AG10803 (cell line): Measurements from ENCODE around the gene VEZT.
A peak's percentile ranks its signal among the peaks of the same experiment; 100 is the strongest.

Source experiments
- DNase-seq: peaks from one replicate; pipeline ENCODE4 v3.0.0; 2010; ENCODE audit warnings: low read depth
- H3K4me3 ChIP-seq: 2 replicates; pipeline ENCODE4 v1.5.1; 2011; ENCODE audit warnings: mild to moderate bottlenecking, low read length, control low read depth
- TF ChIP-seq, protein P1 (sequence below): conservative IDR thresholded peaks from 2 replicates; pipeline ENCODE4 v1.5.1; 2011; ENCODE audit warnings: mild to moderate bottlenecking, low read length, control low read depth, inconsistent platforms

The VEZT gene, protein sequence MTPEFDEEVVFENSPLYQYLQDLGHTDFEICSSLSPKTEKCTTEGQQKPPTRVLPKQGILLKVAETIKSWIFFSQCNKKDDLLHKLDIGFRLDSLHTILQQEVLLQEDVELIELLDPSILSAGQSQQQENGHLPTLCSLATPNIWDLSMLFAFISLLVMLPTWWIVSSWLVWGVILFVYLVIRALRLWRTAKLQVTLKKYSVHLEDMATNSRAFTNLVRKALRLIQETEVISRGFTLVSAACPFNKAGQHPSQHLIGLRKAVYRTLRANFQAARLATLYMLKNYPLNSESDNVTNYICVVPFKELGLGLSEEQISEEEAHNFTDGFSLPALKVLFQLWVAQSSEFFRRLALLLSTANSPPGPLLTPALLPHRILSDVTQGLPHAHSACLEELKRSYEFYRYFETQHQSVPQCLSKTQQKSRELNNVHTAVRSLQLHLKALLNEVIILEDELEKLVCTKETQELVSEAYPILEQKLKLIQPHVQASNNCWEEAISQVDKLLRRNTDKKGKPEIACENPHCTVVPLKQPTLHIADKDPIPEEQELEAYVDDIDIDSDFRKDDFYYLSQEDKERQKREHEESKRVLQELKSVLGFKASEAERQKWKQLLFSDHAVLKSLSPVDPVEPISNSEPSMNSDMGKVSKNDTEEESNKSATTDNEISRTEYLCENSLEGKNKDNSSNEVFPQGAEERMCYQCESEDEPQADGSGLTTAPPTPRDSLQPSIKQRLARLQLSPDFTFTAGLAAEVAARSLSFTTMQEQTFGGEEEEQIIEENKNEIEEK

DNA sequence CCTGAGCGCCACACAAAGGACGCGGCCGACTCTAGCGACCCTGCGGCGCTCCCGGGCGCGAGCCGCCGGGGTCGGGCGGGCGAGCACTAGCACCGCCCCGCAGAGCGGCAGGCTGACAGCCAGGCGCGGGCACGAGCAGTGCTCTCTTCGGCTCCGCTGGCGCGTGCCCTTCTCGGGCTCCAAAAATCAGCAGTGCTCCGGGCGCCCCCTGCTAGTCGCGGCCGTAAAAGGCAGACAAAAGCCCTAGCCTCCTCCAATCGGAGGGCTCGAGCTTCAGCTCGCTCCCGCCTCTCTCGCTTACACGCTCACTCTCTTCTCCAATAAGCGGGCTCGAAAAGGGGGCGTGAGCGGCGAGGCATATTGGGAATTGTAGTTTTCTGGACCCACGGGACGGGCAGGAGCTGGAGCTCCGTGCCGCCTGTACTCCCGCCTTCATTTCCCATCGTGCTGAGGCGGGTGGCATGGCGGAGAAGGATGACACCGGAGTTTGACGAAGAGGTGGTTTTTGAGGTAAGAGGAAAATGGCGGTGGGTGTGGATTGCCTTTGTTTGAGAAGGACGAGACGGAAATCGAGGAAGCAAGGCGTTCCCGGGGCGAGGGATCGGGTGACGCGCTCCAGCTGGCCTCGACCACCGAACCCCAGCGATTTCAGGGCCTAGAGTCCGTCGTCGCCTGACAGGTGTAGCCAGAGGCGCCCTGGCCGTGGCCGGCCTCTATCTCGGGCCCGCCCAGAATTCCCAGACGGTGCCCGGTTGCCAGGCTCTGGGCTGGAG, at the start of gene VEZT, which contains the start of gene FGD6:
VEZT (plus strand) TSS at position 431 of the 773 bp plus-strand sequence; CDS start at position 475, 44 bp downstream.
FGD6 (minus strand) TSS at position 91 of the 773 bp plus-strand sequence. CDS start 227 bp downstream, outside the sequence.
- TF ChIP-seq, protein P1, sequence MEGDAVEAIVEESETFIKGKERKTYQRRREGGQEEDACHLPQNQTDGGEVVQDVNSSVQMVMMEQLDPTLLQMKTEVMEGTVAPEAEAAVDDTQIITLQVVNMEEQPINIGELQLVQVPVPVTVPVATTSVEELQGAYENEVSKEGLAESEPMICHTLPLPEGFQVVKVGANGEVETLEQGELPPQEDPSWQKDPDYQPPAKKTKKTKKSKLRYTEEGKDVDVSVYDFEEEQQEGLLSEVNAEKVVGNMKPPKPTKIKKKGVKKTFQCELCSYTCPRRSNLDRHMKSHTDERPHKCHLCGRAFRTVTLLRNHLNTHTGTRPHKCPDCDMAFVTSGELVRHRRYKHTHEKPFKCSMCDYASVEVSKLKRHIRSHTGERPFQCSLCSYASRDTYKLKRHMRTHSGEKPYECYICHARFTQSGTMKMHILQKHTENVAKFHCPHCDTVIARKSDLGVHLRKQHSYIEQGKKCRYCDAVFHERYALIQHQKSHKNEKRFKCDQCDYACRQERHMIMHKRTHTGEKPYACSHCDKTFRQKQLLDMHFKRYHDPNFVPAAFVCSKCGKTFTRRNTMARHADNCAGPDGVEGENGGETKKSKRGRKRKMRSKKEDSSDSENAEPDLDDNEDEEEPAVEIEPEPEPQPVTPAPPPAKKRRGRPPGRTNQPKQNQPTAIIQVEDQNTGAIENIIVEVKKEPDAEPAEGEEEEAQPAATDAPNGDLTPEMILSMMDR: peak; percentile 58
- DNase-seq: peak; percentile 99
- peak within 1 kb of the TSS; percentile 93 for H3K4me3 ChIP-seq

DNA sequence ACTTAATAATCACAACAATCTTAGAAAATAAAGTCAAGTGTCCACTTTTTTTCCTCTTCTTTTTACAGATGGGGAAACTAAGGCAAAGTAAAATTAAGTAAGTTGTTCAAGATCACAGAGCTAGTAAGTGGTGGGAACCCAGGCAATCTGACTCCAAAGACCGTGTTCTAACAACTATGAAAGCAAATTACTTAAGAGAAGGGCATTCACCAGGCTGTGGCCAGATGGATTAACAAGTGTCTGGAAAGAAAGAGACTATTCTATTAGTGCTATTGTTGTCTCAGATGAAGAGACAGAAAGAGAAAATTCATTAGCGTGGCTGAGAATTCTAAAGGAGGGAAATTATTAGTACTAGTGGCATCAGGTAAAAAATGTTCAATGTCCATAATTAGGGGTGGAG, 48.9 kb upstream of the VEZT start:
- no peak overlapping the region for H3K4me3 ChIP-seq
- no peak for DNase-seq
- TF ChIP-seq, protein P1: no peak

DNA sequence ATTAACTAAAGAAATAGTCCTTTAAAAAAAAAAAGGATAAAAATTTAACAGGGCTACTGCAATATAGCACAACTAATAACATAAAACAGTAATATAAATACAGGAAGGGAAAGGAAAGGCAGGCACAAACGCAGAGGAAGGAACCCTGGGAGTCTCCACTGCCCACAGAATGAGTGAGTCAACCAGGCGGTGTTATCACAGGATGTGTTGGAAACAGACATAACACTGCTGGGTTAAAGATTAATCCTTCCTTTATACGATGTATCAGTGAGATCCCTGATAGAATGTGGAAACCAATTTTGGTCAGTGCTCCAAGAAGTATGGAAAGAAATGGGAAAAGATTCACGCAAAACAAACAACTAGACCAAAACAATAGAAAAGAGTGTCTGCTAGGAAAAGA, 48.2 kb upstream of the VEZT start:
- DNase-seq: peak; percentile 47
- no peak overlapping the region for H3K4me3 ChIP-seq
- TF ChIP-seq, protein P1: no peak

DNA sequence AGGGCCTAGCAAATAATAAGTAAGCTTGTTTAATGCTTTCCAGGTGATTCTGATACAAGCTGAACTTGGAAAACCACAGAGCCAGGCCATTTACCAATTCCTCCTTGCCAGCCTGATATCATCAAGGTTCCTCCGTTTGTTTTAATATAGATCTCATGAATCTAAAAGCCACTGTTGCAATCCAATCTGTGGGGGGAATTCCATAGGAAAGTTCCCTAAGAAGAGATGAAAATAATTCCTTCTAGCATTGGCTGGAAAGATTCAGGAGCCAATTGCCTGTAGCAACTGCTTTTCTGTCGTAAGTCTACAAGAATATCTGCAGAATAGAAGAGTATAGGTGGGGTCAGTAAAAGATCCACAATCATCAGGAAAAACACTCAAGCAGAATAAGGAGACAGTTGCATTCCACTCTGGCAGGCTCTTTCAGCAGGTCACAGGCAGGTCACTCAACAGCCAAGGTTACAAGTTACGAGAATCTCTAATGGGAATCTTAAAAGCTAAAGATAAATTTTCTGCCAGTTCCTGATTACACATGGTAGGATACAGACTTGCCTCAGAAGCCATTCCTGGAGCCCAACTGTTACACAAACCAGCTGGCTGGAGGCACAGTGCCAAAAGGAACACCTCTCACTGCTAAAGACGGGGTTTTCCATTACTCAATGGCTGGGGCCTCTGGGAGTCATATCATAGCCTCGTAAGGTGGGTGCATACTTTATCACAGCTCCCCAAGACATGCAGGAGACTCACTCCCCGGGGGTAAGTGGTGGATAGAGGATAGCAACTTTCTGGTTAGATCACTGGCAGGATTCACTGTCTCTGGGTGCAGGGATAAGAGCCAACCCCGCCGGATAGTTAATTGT, 44.0 kb upstream of the VEZT start:
- peak; percentile 73 for DNase-seq
- no peak overlapping the region for H3K4me3 ChIP-seq
- TF ChIP-seq, protein P1: no peak

DNA sequence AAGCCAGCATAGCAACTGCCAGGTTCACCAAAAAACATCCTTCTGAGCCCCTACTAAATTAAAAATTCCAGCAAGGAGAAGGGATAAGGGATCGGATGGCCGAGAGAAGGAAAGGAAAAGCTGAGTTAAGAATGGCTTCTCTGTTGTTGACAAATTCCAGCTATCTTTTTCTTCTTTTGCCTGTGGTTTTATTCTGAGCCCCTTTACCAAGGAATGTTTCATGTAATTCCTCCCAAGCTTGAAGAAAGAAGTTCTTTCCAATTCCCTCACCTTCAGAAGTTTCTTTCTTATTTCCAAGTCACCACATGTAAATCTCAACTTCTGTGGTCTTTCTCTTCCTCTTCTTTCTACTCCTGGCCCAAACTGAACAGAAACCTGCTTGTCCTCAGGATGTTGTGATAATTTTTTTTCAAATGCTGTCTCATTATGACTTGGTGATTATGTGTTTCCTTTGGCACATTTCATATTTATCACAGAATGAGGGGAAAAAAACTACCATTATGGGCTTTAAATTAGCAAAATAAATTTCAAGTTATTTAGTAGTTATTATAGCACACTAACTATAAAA, 40.3 kb upstream of the VEZT start:
- no peak for DNase-seq
- H3K4me3 ChIP-seq: no peak overlapping the region
- TF ChIP-seq, protein P1: no peak

DNA sequence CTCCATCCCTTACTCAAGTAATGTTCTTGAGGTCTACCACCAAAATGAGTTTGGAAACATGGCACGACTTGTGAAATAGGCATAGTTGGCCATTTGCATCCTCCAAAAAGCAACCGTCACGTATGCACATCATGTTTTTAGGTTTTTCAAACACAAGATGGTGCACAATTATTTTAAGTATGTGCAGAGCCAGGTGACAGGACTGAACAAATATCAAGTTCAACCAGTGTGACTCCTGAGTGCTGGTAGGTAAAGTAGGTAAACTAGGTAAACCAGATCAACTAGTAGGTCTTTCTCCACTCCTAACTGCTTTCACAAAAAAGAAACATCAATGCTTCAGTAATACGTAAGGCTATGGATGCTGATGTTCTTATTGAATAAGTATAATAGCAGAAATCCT, 39.5 kb upstream of the VEZT start:
- TF ChIP-seq, protein P1: no peak
- H3K4me3 ChIP-seq: no peak overlapping the region
- no peak for DNase-seq
